ENCODE measurements around the gene CDH4.

Gene CDH4

DNA sequence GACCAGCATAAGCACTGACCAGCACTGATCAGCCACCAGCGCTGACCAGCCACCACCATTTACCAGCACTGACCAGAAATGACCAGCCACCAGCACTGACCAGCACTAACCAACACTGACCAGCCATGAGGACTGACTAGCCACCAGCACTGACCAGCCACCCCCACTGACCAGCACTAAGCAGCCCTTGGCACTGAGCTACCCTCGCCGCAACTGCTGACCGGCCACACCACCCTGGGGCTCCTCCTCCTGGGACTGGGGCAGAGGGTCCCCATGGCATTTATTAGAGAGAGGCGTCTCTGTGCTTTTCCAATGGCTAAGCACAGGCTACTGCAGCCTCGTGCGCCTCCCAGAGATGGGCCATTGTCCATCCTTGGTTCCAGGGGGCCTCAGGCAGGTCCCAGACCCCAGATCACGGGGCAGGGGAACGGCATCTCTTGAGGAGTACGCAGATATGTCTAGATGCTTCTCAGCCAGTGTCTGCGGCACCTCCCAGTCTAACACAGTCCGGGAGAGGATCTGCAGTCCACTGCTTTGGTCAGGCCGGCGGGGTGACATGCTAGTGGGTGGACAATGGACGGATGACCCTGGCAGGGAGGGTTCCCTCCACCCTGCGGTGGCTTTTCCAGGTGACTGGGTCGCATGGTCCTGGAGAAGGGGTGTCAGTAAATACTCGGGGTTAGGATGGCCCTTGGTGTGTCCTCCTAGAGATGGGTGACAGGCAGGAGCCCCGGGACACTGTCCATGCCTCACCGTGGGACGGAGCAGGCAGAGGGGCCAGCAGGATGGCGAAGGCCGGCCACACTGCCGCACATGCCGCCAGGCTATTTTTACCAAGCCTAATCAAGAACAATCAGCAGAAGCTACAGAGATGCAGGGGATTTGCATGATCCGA lies 645.6 kb downstream of the CDH4 start:
- DNase-seq (ENCODE audit: low read depth), result no peak

DNA sequence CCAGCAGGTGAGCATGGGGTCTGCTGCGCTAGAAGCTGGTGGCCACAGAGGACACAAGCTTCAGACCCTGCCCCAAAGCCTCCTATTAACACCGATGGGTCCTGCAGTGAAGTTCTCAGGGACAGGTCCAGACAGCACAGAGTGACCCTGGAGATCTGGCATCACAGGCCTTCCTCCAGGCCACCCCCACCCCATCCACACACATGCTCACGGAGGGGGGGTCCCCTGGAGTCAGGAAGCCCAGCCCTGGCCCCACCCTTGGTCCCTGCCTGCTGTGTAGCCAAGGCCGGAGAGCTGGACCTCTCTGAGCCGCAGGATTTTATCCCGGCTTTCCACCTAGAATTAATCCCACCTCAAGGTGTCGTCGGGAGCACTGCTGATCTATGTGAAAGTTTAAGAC lies 646.3 kb downstream of the CDH4 start:
- DNase-seq (ENCODE audit: low read depth), result no peak

- no peak for DNase-seq (ENCODE audit: low read depth)
Observed at GRCh38 chr20:61900011-61900944, 648.2 kb downstream of the CDH4 start.

GRCh38 chr20:61900945-61901293 lies 648.9 kb downstream of the CDH4 start:
- DNase-seq (ENCODE audit: low read depth), result no peak

DNA sequence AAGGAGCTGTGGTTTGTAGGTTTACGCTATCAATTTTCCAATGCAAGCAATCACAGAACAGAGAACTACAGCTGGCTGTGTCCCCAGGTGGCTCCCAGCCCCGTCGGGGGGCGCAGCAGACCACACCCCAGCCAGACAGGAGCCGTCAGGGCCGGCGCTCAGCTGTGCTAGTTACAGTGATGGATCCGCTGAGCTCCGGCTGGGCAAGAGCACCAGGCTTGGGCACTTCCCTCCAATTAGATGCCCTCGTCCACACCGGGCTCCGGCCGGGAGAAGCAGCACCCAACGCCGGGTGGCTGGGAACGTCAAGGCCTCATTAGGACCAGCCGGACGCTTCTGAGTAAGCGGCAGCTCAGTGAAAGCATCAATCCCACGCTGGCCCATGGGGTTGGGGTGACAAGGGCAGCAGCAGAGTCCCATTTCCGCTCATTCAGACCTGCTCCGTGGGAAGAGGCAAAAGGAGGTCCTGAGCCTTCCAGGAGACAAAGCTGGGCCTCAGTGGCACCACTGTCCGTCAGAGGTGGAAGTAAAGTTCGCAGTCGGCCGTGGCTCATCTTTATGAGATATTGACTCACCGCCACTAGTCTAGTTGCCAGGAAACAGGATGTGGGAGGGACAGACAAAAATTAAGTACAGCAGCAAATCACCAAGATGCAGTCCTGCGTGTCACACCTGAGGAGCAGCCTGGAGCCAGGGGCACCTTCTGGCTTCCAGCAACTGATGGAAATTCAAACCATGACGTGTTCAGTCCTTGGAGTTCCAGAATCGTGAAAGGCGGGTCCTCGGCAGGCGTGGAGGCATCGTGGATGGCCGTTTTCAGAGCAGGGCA lies 649.5 kb downstream of the CDH4 start:
- DNase-seq (ENCODE audit: low read depth), result no peak

DNA sequence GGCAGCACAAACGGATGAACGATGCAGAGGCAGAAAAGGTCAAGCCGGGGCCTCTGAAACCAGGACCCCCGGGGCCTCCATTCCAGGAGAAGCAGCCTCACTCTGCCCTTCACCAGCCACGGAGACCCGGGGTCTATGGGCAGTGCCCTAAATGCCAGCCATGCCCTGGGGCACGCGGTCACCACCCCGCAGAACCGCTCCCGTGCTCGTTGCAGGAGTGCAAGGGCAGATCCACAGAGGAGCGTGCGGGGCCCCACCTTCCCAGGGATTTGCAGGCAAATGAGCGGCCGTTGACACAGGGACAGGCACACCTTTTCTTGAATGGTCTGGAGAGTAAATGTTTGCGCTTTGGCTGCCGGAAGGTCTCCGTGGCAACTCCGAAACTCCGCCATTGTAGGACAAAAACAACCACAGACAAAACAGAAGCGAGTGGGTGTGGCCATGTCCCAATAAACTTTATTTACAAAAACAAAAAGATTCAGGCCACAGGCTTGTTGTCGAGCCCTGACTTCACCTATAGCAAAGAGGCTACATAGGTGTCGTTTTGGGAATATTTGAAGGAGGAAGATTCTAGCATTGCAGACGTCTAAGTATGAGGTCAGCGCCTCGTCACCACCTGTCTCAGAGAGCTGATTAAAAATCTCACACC lies 650.3 kb downstream of the CDH4 start:
- no peak for DNase-seq (ENCODE audit: low read depth)

GRCh38 chr20:61903575-61904340 lies 651.7 kb downstream of the CDH4 start:
- no peak for DNase-seq (ENCODE audit: low read depth)

DNA sequence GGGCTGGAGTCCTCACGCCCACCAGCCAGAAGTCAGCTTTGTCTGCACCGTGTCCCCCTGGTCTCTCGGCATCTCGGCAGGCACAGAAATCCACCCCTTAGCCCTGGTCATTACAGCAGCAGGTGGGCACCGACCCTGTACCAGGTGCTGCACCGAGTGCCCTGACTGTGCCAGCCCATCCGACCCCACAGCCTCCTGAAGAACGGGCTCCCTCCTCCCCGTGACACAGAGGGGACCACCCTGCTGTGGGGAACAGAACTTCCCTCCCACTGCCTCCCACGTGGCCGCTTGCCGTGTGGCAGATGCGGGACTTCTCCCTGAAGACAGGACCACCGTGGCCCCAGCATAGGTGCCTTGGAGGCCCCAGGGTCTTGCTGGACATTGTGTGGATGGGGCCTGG lies 652.4 kb downstream of the CDH4 start:
- no peak for DNase-seq (ENCODE audit: low read depth)

GRCh38 chr20:61905781-61906523 lies 653.9 kb downstream of the CDH4 start:
- no peak for DNase-seq (ENCODE audit: low read depth)

DNA sequence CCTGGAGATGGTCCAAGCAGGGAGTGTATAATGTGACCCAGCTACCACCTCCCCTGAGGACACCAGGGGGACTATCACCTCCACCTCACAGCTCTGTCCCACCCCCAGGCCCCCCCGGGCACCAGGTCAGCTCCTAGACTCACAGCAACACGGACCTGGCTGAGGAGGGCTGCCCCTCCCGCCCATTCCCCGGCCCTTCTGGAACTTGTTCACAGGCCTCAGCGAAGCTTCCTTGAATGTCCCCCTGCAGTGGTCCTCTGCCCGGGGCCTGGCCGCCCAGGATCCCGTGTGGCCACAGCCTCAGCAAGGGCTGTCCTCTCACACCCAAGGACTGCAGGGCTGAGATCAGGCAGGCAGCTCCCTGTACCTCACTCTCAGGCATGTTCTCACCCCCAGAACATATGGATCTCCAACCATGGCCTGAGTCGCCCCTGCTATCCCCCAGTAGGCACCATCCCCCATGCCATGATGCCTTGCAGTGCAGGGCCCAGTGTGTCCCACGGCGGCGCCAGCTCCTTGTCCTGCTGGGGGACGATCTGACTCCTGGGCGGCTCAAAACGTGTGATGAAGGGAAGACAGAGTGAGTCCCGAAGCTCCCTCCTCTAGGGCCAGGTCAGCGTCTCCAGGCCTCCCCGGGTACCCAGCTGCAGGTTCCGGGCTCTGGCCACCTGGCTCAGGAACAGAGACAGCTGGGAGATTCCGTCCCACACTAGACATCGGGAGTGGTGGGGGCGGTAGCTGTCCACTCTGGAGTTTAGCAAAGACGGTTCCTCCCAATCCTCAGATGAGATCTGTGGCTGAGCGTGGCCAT lies 655.2 kb downstream of the CDH4 start:
- no peak for DNase-seq (ENCODE audit: low read depth)

- DNase-seq (ENCODE audit: low read depth), result no peak
Observed at GRCh38 chr20:61908057-61909026, 656.3 kb downstream of the CDH4 start.

- no peak for DNase-seq (ENCODE audit: low read depth)
Observed at GRCh38 chr20:61909028-61909427, 657.0 kb downstream of the CDH4 start.

DNA sequence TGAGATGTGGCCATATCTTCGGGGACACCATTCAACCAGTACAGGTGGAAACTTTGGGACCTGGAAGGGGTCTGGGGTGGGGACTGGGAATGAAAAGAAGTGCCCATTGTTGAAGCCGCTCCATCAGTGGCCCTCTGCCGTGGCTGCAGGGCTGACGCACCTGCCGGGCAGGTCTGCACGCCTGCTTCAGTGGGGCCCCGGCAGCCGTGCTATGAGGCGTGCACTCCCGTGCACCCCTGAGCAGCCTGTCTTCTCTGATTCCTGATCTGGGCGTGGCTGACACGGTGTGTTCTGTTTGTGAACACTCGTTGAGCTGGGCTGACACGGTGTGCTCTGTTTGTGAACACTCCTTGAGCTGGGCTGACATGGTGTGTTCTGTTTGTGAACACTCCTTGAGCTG lies 657.8 kb downstream of the CDH4 start:
- DNase-seq (ENCODE audit: low read depth), result no peak

GRCh38 chr20:61911824-61912223 lies 659.8 kb downstream of the CDH4 start:
- no peak for DNase-seq (ENCODE audit: low read depth)

- DNase-seq (ENCODE audit: low read depth), result no peak
Observed at GRCh38 chr20:61912665-61913422, 660.8 kb downstream of the CDH4 start.

GRCh38 chr20:61913423-61914225 lies 661.6 kb downstream of the CDH4 start:
- DNase-seq (ENCODE audit: low read depth), result no peak

All from fibroblast of the conjunctiva (primary cell).